ENCODE results near the gene KIF26B.

GRCh38 chr1:245707941-245708340, 553.2 kb downstream of the KIF26B start:
- TF ChIP-seq CTCF (IDR thresholded peaks at IDR 0.05) (no peak), JUNB (IDR thresholded peaks at IDR 0.05) (no peak), POLR2A (IDR thresholded peaks at IDR 0.05; ENCODE audit: low read length) (no peak), PBX3 (IDR thresholded peaks at IDR 0.05) (no peak), HDAC2 (IDR thresholded peaks at IDR 0.05) (no peak), REST (IDR thresholded peaks at IDR 0.05) (no peak), RNF2 (IDR thresholded peaks at IDR 0.05; ENCODE audit: borderline replicate concordance, low read depth) (no peak), KDM5A (IDR thresholded peaks at IDR 0.05) (no peak), ESRRA (IDR thresholded peaks at IDR 0.05; ENCODE audit: borderline replicate concordance, low read length) (no peak), EP300 (IDR thresholded peaks at IDR 0.05) (no peak), MAFK (IDR thresholded peaks at IDR 0.05; ENCODE audit: partially characterized antibody) (no peak), ZFP36 (IDR thresholded peaks at IDR 0.05; ENCODE audit: borderline replicate concordance, partially characterized antibody) (no peak), MYC (IDR thresholded peaks at IDR 0.05; ENCODE audit: borderline replicate concordance, low read length) (no peak), SMC3 (IDR thresholded peaks at IDR 0.05) (no peak)

All from A549 (cell line).